ENCODE measurements around the gene CITED4.

The CITED4 gene

DNA sequence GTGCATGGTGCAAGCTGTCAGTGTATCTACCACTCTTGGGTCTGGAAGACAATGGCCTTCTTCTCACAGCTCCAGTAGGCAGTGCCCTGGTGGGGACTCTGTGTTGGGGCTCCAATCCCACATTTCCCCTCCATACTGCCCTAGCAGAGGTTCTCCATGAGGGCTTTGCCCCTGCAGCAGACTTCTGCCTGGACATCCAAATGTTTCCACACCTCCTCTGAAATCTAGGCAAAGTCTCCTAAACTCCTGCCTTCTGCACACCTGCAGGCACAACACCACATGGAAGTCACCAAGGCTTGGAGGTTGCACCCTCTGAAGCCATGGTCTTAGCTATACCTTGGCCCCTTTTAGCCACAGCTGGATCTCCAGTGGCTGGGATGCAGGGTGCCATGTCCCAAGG lies 31.8 kb upstream of the CITED4 start:
- DNase-seq: no peak
- no peak overlapping the region for H3K27ac ChIP-seq
- no peaks in the 10 kb centered on the region for H3K36me3 ChIP-seq (replicated peaks)
- TF ChIP-seq, protein P1, sequence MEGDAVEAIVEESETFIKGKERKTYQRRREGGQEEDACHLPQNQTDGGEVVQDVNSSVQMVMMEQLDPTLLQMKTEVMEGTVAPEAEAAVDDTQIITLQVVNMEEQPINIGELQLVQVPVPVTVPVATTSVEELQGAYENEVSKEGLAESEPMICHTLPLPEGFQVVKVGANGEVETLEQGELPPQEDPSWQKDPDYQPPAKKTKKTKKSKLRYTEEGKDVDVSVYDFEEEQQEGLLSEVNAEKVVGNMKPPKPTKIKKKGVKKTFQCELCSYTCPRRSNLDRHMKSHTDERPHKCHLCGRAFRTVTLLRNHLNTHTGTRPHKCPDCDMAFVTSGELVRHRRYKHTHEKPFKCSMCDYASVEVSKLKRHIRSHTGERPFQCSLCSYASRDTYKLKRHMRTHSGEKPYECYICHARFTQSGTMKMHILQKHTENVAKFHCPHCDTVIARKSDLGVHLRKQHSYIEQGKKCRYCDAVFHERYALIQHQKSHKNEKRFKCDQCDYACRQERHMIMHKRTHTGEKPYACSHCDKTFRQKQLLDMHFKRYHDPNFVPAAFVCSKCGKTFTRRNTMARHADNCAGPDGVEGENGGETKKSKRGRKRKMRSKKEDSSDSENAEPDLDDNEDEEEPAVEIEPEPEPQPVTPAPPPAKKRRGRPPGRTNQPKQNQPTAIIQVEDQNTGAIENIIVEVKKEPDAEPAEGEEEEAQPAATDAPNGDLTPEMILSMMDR (IDR thresholded peaks at IDR 0.05; ENCODE audit: low read depth, low read length, missing control alignments): no peak
- no peak overlapping the region for H3K4me3 ChIP-seq (ENCODE audit: low read depth, low read length)
- no peaks in the 10 kb centered on the region for H3K27me3 ChIP-seq (replicated peaks)
- in situ Hi-C loops (cut with HindIII; ENCODE audit: low pct_ligation_motif_present, low sequenced_read_pairs): no loop called here

GRCh38 chr1:40892354-40892753 lies 30.2 kb upstream of the CITED4 start:
- no peak for DNase-seq
- H3K36me3 ChIP-seq (replicated peaks): no peaks in the 10 kb centered on the region
- no peak overlapping the region for H3K27ac ChIP-seq
- in situ Hi-C loops (cut with HindIII; ENCODE audit: low pct_ligation_motif_present, low sequenced_read_pairs): no loop called here
- no peaks in the 10 kb centered on the region for H3K27me3 ChIP-seq (replicated peaks)
- H3K4me3 ChIP-seq (ENCODE audit: low read depth, low read length): no peak overlapping the region
- TF ChIP-seq, protein P1 (IDR thresholded peaks at IDR 0.05; ENCODE audit: low read depth, low read length, missing control alignments): no peak

DNA sequence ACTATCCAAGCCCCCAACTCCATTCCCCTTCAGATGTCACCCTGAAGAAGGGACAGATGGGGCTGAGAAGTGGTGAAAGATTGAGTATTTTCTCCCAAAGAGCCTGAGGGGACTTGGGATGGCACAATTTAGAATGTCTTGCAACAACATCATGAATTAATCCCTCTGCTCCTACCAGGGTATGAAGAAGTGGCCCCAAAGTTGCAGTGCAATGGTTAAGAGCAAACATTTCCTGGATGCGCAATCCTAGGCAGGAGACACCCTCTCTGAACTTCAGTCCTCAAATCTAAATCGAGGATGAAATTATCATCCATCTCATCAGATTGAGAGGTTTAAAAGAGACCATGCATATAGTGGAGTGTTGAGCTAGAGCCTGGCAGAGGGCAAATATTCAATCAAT lies 28.6 kb upstream of the CITED4 start:
- no peaks in the 10 kb centered on the region for H3K27me3 ChIP-seq (replicated peaks)
- no peaks in the 10 kb centered on the region for H3K36me3 ChIP-seq (replicated peaks)
- H3K4me3 ChIP-seq (ENCODE audit: low read depth, low read length): no peak overlapping the region
- in situ Hi-C loops (cut with HindIII; ENCODE audit: low pct_ligation_motif_present, low sequenced_read_pairs): no loop called here
- TF ChIP-seq, protein P1 (IDR thresholded peaks at IDR 0.05; ENCODE audit: low read depth, low read length, missing control alignments): no peak
- H3K27ac ChIP-seq: no peak overlapping the region
- no peak for DNase-seq

GRCh38 chr1:40887652-40888051 lies 25.5 kb upstream of the CITED4 start:
- DNase-seq: no peak
- Histone ChIP-seq H3K4me3 (ENCODE audit: low read depth, low read length) (no peak overlapping the region), H3K27me3 (replicated peaks) (no peaks in the 10 kb centered on the region), H3K27ac (no peak overlapping the region), H3K36me3 (replicated peaks) (no peaks in the 10 kb centered on the region)
- in situ Hi-C loops (cut with HindIII; ENCODE audit: low pct_ligation_motif_present, low sequenced_read_pairs): no loop called here
- TF ChIP-seq, protein P1 (IDR thresholded peaks at IDR 0.05; ENCODE audit: low read depth, low read length, missing control alignments): no peak

- no peak overlapping the region for H3K4me3 ChIP-seq (ENCODE audit: low read depth, low read length)
- no peak overlapping the region for H3K27ac ChIP-seq
- TF ChIP-seq, protein P1 (IDR thresholded peaks at IDR 0.05; ENCODE audit: low read depth, low read length, missing control alignments): no peak
- no peaks in the 10 kb centered on the region for H3K27me3 ChIP-seq (replicated peaks)
- H3K36me3 ChIP-seq (replicated peaks): no peaks in the 10 kb centered on the region
- DNase-seq: no peak
- in situ Hi-C loops (cut with HindIII; ENCODE audit: low pct_ligation_motif_present, low sequenced_read_pairs): no loop called here
Measured at GRCh38 chr1:40887012-40887378, 24.8 kb upstream of the CITED4 start.

DNA sequence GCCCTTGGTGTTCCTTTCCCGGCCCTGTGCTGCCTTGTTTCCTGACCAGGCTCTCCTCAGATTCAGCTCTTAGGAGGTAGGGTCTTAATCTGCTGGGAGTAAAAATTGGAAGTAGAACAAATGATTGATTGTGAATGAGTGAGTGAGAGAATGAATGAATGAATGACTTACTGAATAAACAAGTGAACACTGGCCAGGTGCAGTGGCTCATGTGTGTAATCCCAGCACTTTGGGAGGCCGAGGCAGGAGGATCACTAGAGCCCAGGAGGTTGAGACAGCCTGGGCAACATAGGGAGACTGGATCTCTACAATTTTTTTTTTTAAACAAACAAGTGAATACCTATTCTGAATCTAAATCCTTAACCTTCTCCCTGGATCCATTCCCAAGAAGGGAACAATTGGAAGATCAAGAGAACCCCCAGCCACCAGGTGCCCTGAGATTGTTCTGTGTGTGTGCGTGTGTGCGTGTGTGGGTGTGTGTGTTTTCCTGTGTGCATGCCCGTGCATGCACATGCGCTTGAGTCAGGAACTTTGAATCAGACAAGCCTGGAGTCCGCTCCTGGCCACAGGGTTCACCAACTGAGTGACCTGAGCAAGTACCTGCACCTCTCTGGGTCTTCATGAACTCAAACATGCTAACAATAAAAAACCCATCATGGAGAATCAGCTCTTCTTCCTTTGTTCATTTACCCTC lies 24.3 kb upstream of the CITED4 start:
- TF ChIP-seq, protein P1 (IDR thresholded peaks at IDR 0.05; ENCODE audit: low read depth, low read length, missing control alignments): no peak
- no peak overlapping the region for H3K4me3 ChIP-seq (ENCODE audit: low read depth, low read length)
- H3K36me3 ChIP-seq (replicated peaks): no peaks in the 10 kb centered on the region
- in situ Hi-C loops (cut with HindIII; ENCODE audit: low pct_ligation_motif_present, low sequenced_read_pairs): no loop called here
- DNase-seq: no peak
- H3K27me3 ChIP-seq (replicated peaks): no peaks in the 10 kb centered on the region
- no peak overlapping the region for H3K27ac ChIP-seq
